GM12878 (cell line): ENCODE measurements around the gene BCAP31. TPM values are rescaled to one million over a fixed set of nuclear protein-coding genes. Genes with fewer than 3 reads are reported as not detected.

Source experiments
- ATAC-seq: fragments of 200-7000 bp; cut with Tn5 transposase; 3 replicates; pipeline ENCODE4 v1.9.1; 2020; ENCODE audit warnings: mild to moderate bottlenecking, moderate library complexity
- BruUV-seq: library from RNA; stranded (reverse); fragments of 400-500 nt; replicated peaks from 2 replicates; lab custom pipeline; 2021; lab: Mats Ljungman, UMichigan
- CTCF ChIA-PET: fragments of 300-600 bp; sonication (Branson Sonifier 250); formaldehyde crosslinking; extraction: SDS; loops from one replicate; lab custom pipeline; 2021; ENCODE audit warnings: inconsistent platforms; lab: Yijun Ruan, JAX
- POLR2A ChIA-PET: fragments of 350-600 bp; formaldehyde crosslinking; extraction: SDS; loops from one replicate; lab custom pipeline; 2021; ENCODE audit warnings: inconsistent platforms; lab: Charles Lee
- RAD21 ChIA-PET: fragments of 300-600 bp; sonication (Branson Sonifier 250); formaldehyde crosslinking; loops from one replicate; lab custom pipeline; 2023; ENCODE audit warnings: antibody characterized with exemption; ENCODE audit not compliant: unreplicated experiment; lab: Charles Lee
- SMC1A ChIA-PET: fragments of 300-600 bp; sonication (Branson Sonifier 250); formaldehyde crosslinking; loops from one replicate; lab custom pipeline; 2023; ENCODE audit not compliant: unreplicated experiment, uncharacterized antibody; lab: Charles Lee
- DNase-seq: peaks from one replicate; pipeline ENCODE4 v3.0.0-alpha.2; 2011; ENCODE audit warnings: low read depth, low spot score
- FAIRE-seq: peaks from 3 replicates; lab custom pipeline; 2011; peaks lifted over from hg19 to GRCh38; lab: Jason Lieb, UNC
- H2AFZ ChIP-seq: 2 replicates; pipeline ENCODE4 v1.6.0; 2011; ENCODE audit warnings: low read depth, low read length, control low read depth; ENCODE audit not compliant: control insufficient read depth
- H3K27ac ChIP-seq: 2 replicates; pipeline ENCODE4 v1.5.1; 2011; ENCODE audit warnings: control low read depth; ENCODE audit not compliant: control insufficient read depth, insufficient read depth
- H3K27me3 ChIP-seq, 2 experiments: replicated peaks in 1 of 2; 2 replicates each; pipeline versions ENCODE4 v1.6.0 to v1.6.1; 2011; ENCODE audit warnings: low read length in 1 of 2; ENCODE audit not compliant: control insufficient read depth in 2 of 2, insufficient read depth in 2 of 2
- H3K36me3 ChIP-seq, 2 experiments: 2 replicates each; pipeline ENCODE4 v1.5.1; 2011; ENCODE audit warnings: low read length in 1 of 2; ENCODE audit not compliant: control insufficient read depth in 2 of 2, insufficient read depth in 2 of 2
- H3K4me1 ChIP-seq: 2 replicates; pipeline ENCODE4 v1.6.1; 2011; ENCODE audit warnings: mild to moderate bottlenecking, low read length, moderate library complexity, mixed read lengths; ENCODE audit not compliant: control insufficient read depth, insufficient read depth
- H3K4me2 ChIP-seq: 2 replicates; pipeline ENCODE4 v1.6.0; 2011; ENCODE audit warnings: control low read depth; ENCODE audit not compliant: control insufficient read depth, insufficient read depth
- H3K4me3 ChIP-seq: fragments of 200-600 bp; sonication (generic); 2 replicates; pipeline ENCODE4 v1.5.1; 2016
- H3K79me2 ChIP-seq: 2 replicates; pipeline ENCODE4 v1.6.0; 2011; ENCODE audit warnings: low read length; ENCODE audit not compliant: control insufficient read depth, insufficient read depth
- H3K9ac ChIP-seq: 2 replicates; pipeline ENCODE4 v1.8.0; 2011; ENCODE audit warnings: low read length, control low read depth, mixed read lengths; ENCODE audit not compliant: control insufficient read depth, insufficient read depth
- H3K9me3 ChIP-seq: replicated peaks from 3 replicates; pipeline ENCODE4 v1.5.1; 2011; ENCODE audit warnings: mild to moderate bottlenecking, low read length; ENCODE audit not compliant: control insufficient read depth, insufficient read depth
- H4K20me1 ChIP-seq: 2 replicates; pipeline ENCODE4 v1.6.0; 2011; ENCODE audit not compliant: control insufficient read depth, insufficient read depth
- HDAC2 ChIP-seq: fragments of 200-600 bp; sonication (generic); IDR thresholded peaks from 2 replicates; pipeline ENCODE4 v1.6.1; 2017
- IKZF1 ChIP-seq: fragments of 450-650 bp; conservative IDR thresholded peaks from 2 replicates; pipeline ENCODE4 v1.6.1; 2017; ENCODE audit warnings: antibody characterized with exemption, mild to moderate bottlenecking
- NFXL1 ChIP-seq: fragments of 450-650 bp; IDR thresholded peaks from 2 replicates; pipeline ENCODE4 v1.6.1; 2017; ENCODE audit warnings: antibody characterized with exemption, mild to moderate bottlenecking, borderline replicate concordance
- NR2C1 ChIP-seq: fragments of 450-650 bp; IDR thresholded peaks from 2 replicates; pipeline ENCODE4 v1.6.1; 2017; ENCODE audit warnings: antibody characterized with exemption, mild to moderate bottlenecking, moderate library complexity
- PAX8 ChIP-seq: fragments of 450-650 bp; IDR thresholded peaks from 2 replicates; pipeline ENCODE4 v1.6.1; 2017; ENCODE audit warnings: mild to moderate bottlenecking, moderate library complexity
- WGBS: methylation state at CpG from one replicate; pipeline ENCODE4 v1.1.6; 2016; ENCODE audit warnings: low lambda C conversion rate; ENCODE audit not compliant: insufficient replicate concordance, insufficient coverage; ENCODE audit errors: missing lambda C conversion rate; 5-methylcytosine and 5-hydroxymethylcytosine counted together
- in situ Hi-C: fragments of 300-500 bp; cut with MboI; formaldehyde crosslinking; loops from 9 replicates; pipeline ENCODE4 v1.14.3; 2018; ENCODE audit warnings: mixed read lengths
- intact Hi-C: fragments of 100-400 bp; cut with micrococcal nuclease; formaldehyde crosslinking; loops from one replicate; pipeline ENCODE4 v1.14.2; 2022; ENCODE audit not compliant: unreplicated experiment
- polyA plus RNA-seq, 11 experiments: library from polyadenylated mRNA; depleted of rRNA in 4 of 11; unstranded in 6 of 11; stranded (reverse) in 5 of 11; fragments of >200 nt; fragmentation: Nextera tagmentation in 4 of 11; fragmentation: Illumina TruSeq in 1 of 11; extraction: Ambion mirVana in 4 of 11; extraction: Trizol in 1 of 11; gene quantifications; 1 replicate in 1 of 11; 2 replicates in 10 of 11; pipeline versions ENCODE4 v1.2.1 to v1.2.3, GENCODE V29; 2011 to 2016; ENCODE audit warnings: inconsistent platforms in 2 of 11, missing spikeins in 2 of 11, low read depth in 1 of 11
- total RNA-seq, 4 experiments: library from RNA; depleted of rRNA in 3 of 4; stranded (reverse); fragments of >200 nt in 3 of 4; fragmentation: Illumina TruSeq in 1 of 4; extraction: Trizol in 1 of 4; gene quantifications; 2 replicates each; pipeline versions ENCODE4 v1.2.1 to v1.2.3, GENCODE V29; 2013 to 2021
- TF ChIP-seq, protein P1 (sequence below): IDR thresholded peaks from 2 replicates; pipeline ENCODE4 v1.6.1; 2011; ENCODE audit warnings: mild to moderate bottlenecking, low read depth, low read length, moderate library complexity; ENCODE audit not compliant: insufficient replicate concordance
- TF ChIP-seq, protein P2 (sequence below): IDR thresholded peaks from 2 replicates; pipeline ENCODE4 v1.6.1; 2012; ENCODE audit warnings: low read depth, low read length, improper control_type of control experiment

The BCAP31 gene
- total and polyA plus RNA-seq, 10 of the 15 experiments (the other 5 are each of a cell fraction or from before 2014, with no cell fraction given) = 63.1 to 246 (median 95.6) TPM

DNA sequence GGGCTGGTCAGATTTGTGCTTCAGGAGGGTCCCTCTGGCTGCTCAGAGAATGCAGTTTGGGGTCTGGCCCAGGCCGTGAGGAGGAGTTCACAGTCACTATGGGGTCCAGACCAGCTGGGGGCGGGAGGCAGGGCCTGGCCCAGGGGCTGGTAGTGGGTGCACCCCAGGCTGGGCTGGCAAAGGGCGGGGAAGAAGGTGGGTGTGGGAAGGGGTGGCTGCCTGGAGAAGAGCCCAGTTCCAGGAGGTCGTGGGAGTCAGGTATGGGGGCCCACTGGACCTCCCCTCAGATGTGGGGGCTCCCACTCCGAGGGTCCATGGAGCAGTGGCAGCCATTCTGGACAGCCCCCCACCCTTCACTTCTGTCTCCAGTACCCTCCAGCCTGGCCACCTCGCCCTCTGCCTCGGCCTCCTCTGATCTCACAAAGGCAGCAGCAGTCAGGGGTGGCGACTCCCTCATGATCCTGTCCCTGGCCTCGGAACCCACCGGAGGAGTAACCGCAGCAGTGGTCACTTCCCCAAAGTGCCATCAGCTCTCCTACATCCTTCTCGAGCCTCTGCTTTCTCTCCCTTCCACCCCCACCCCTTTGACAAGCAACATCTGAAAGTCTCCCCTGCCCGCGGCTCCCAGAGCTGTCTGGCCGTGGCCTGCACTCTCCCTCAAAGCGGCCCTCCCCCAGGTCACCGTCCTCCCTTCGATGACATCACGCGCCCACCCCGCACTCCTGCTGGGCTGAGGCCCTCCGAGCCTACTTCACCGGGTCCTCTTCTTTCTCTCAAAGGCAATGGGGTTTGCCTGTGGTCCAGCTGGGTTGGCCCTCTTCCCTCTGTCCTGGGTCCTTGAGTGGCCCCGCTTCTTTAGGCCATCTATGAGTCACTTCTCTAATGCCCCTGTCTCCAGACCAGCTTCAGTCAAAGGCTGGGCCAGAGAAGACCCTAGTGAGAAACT lies 38.2 kb downstream of the BCAP31 start:
- 48% methylated on average over 24 of the region's 24 CpGs for WGBS
- H2AFZ ChIP-seq = no peak overlapping the region
- H3K79me2 ChIP-seq = no peaks in the 10 kb centered on the region
- DNase-seq = no peak
- no peak overlapping the region for H3K27ac ChIP-seq
- no TSS peak for BruUV-seq
- ChIA-PET POLR2A (no interaction called here), SMC1A (no interaction called here)
- H3K36me3 ChIP-seq = no peaks in the 10 kb centered on the region
- H3K4me1 ChIP-seq = no peaks in the 10 kb centered on the region
- no peak for FAIRE-seq
- ATAC-seq = no peak
- no peaks in the 10 kb centered on the region for H4K20me1 ChIP-seq
- H3K4me3 ChIP-seq = no peak overlapping the region
- TF ChIP-seq HDAC2 (no peak), PAX8 (no peak), NR2C1 (no peak), IKZF1 (no peak), NFXL1 (no peak)
- TF ChIP-seq, protein P1, sequence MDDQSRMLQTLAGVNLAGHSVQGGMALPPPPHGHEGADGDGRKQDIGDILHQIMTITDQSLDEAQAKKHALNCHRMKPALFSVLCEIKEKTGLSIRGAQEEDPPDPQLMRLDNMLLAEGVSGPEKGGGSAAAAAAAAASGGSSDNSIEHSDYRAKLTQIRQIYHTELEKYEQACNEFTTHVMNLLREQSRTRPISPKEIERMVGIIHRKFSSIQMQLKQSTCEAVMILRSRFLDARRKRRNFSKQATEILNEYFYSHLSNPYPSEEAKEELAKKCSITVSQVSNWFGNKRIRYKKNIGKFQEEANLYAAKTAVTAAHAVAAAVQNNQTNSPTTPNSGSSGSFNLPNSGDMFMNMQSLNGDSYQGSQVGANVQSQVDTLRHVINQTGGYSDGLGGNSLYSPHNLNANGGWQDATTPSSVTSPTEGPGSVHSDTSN = no peak
- TF ChIP-seq, protein P2, sequence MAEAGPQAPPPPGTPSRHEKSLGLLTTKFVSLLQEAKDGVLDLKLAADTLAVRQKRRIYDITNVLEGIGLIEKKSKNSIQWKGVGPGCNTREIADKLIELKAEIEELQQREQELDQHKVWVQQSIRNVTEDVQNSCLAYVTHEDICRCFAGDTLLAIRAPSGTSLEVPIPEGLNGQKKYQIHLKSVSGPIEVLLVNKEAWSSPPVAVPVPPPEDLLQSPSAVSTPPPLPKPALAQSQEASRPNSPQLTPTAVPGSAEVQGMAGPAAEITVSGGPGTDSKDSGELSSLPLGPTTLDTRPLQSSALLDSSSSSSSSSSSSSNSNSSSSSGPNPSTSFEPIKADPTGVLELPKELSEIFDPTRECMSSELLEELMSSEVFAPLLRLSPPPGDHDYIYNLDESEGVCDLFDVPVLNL = no peak
- TF ChIP-seq, all 136 proteins: peak for 0
- in situ Hi-C loops = no loop called here
- Histone ChIP-seq H3K9me3 (no peaks in the 10 kb centered on the region; the same call in 2 of the 3 replicates), H3K9ac (no peak overlapping the region), H3K4me2 (no peak overlapping the region), H3K27me3 (no peaks in the 10 kb centered on the region)
- intact Hi-C loops = no loop called here
- RAD21 ChIA-PET = interaction anchor here (1.5 kb wide), 1 partner anchor 38 kb away, joined by 4 read pairs; the partner anchor contains the start of gene BCAP31
- CTCF ChIA-PET = interaction anchor here (1.4 to 1.6 kb wide), 2 partner anchors 36 to 77 kb away, joined by 3 read pairs; partner anchors contain the start of gene PLXNB3
